ENCODE results near the gene ITPR1. TPM values are rescaled to one million over a fixed set of nuclear protein-coding genes. Genes with fewer than 3 reads are reported as not detected.

ITPR1 gene
- total and polyA plus RNA-seq, 2 experiments from 2014 or later = 1.4 to 2.5 TPM

- in situ Hi-C loops (cut with MboI) = no loop called here
- no peak for TF ChIP-seq EZH2phosphoT487 (IDR thresholded peaks at IDR 0.05; ENCODE audit: insufficient read depth, low read depth)
- TF ChIP-seq EZH2 (IDR thresholded peaks at IDR 0.05; ENCODE audit: insufficient read depth, poor library complexity, severe bottlenecking) = no peak
- H3K4me1 ChIP-seq (ENCODE audit: insufficient read depth) = no peaks in the 10 kb centered on the region
- H3K4me2 ChIP-seq (ENCODE audit: unreplicated experiment) = no peak overlapping the region
- no peaks in the 10 kb centered on the region for H3K79me2 ChIP-seq (ENCODE audit: insufficient read depth)
- H3K9me3 ChIP-seq (ENCODE audit: low read depth) = no peaks in the 10 kb centered on the region
- H3K27me3 ChIP-seq (replicated peaks; ENCODE audit: insufficient read depth) = no peaks in the 10 kb centered on the region; the same call in 1 of the 2 replicates
- H3K27ac ChIP-seq = no peak overlapping the region
- DNase-seq = no peak
- no peak overlapping the region for H2AFZ ChIP-seq
- H3F3A ChIP-seq (ENCODE audit: insufficient read depth) = no peaks in the 10 kb centered on the region
- no peaks in the 10 kb centered on the region for H3K9me2 ChIP-seq (ENCODE audit: insufficient read depth)
- H3K9ac ChIP-seq = no peak overlapping the region
- no peaks in the 10 kb centered on the region for H4K20me1 ChIP-seq (ENCODE audit: insufficient read depth)
- whole genome bisulfite sequencing, 2 experiments (ENCODE audit: low coverage in 1 of 2, low lambda C conversion rate in 2 of 2, missing lambda C conversion rate in 2 of 2) = 62 to 66% methylated on average over 3 of the region's 3 CpGs
- no peak overlapping the region for H3K4me3 ChIP-seq
- no peaks in the 10 kb centered on the region for H3K36me3 ChIP-seq (ENCODE audit: low read depth)
Measured at GRCh38 chr3:4581124-4581424, 87.9 kb downstream of the ITPR1 start.

GRCh38 chr3:4581498-4581897, 88.3 kb downstream of the ITPR1 start:
- H3F3A ChIP-seq (ENCODE audit: insufficient read depth) = no peaks in the 10 kb centered on the region
- TF ChIP-seq EZH2phosphoT487 (IDR thresholded peaks at IDR 0.05; ENCODE audit: insufficient read depth, low read depth) (no peak), EZH2 (IDR thresholded peaks at IDR 0.05; ENCODE audit: insufficient read depth, poor library complexity, severe bottlenecking) (no peak)
- no peaks in the 10 kb centered on the region for H3K9me2 ChIP-seq (ENCODE audit: insufficient read depth)
- 36 to 39% methylated on average over 2 of the region's 2 CpGs for WGBS, 2 experiments (ENCODE audit: low coverage in 1 of 2, low lambda C conversion rate in 2 of 2, missing lambda C conversion rate in 2 of 2)
- no peaks in the 10 kb centered on the region for H3K9me3 ChIP-seq (ENCODE audit: low read depth)
- no peaks in the 10 kb centered on the region for H4K20me1 ChIP-seq (ENCODE audit: insufficient read depth)
- no peaks in the 10 kb centered on the region for H3K4me1 ChIP-seq (ENCODE audit: insufficient read depth)
- H3K9ac ChIP-seq = no peak overlapping the region
- in situ Hi-C loops (cut with MboI) = no loop called here
- no peak overlapping the region for H3K27ac ChIP-seq
- H3K27me3 ChIP-seq (replicated peaks; ENCODE audit: insufficient read depth) = no peaks in the 10 kb centered on the region; the same call in 1 of the 2 replicates
- no peak overlapping the region for H3K4me3 ChIP-seq
- no peak for DNase-seq
- H3K79me2 ChIP-seq (ENCODE audit: insufficient read depth) = no peaks in the 10 kb centered on the region
- no peaks in the 10 kb centered on the region for H3K36me3 ChIP-seq (ENCODE audit: low read depth)
- H2AFZ ChIP-seq = no peak overlapping the region
- no peak overlapping the region for H3K4me2 ChIP-seq (ENCODE audit: unreplicated experiment)

GRCh38 chr3:4581920-4582611, 88.9 kb downstream of the ITPR1 start:
- TF ChIP-seq EZH2 (IDR thresholded peaks at IDR 0.05; ENCODE audit: insufficient read depth, poor library complexity, severe bottlenecking) = no peak
- no peak for TF ChIP-seq EZH2phosphoT487 (IDR thresholded peaks at IDR 0.05; ENCODE audit: insufficient read depth, low read depth)
- Histone ChIP-seq H3K79me2 (ENCODE audit: insufficient read depth) (no peaks in the 10 kb centered on the region), H3K27ac (no peak overlapping the region), H3K4me2 (ENCODE audit: unreplicated experiment) (no peak overlapping the region), H3K27me3 (replicated peaks; ENCODE audit: insufficient read depth) (no peaks in the 10 kb centered on the region; the same call in 1 of the 2 replicates), H3K9me3 (ENCODE audit: low read depth) (no peaks in the 10 kb centered on the region), H2AFZ (no peak overlapping the region), H3F3A (ENCODE audit: insufficient read depth) (no peaks in the 10 kb centered on the region), H3K36me3 (ENCODE audit: low read depth) (no peaks in the 10 kb centered on the region), H3K4me1 (ENCODE audit: insufficient read depth) (no peaks in the 10 kb centered on the region), H3K9me2 (ENCODE audit: insufficient read depth) (no peaks in the 10 kb centered on the region), H3K9ac (no peak overlapping the region), H3K4me3 (no peak overlapping the region), H4K20me1 (ENCODE audit: insufficient read depth) (no peaks in the 10 kb centered on the region)
- in situ Hi-C loops (cut with MboI) = no loop called here
- WGBS, 2 experiments (ENCODE audit: low coverage in 1 of 2, low lambda C conversion rate in 2 of 2, missing lambda C conversion rate in 2 of 2) = 74 to 76% methylated on average over 12 of the region's 12 CpGs
- no peak for DNase-seq

GRCh38 chr3:4582624-4583023, 89.5 kb downstream of the ITPR1 start:
- H3K27ac ChIP-seq = no peak overlapping the region
- H3K36me3 ChIP-seq (ENCODE audit: low read depth) = no peaks in the 10 kb centered on the region
- H3K4me2 ChIP-seq (ENCODE audit: unreplicated experiment) = no peak overlapping the region
- 43 to 46% methylated on average over 3 of the region's 3 CpGs for WGBS, 2 experiments (ENCODE audit: low coverage in 1 of 2, low lambda C conversion rate in 2 of 2, missing lambda C conversion rate in 2 of 2)
- no peaks in the 10 kb centered on the region for H3K79me2 ChIP-seq (ENCODE audit: insufficient read depth)
- TF ChIP-seq EZH2phosphoT487 (IDR thresholded peaks at IDR 0.05; ENCODE audit: insufficient read depth, low read depth) (no peak), EZH2 (IDR thresholded peaks at IDR 0.05; ENCODE audit: insufficient read depth, poor library complexity, severe bottlenecking) (no peak)
- H3F3A ChIP-seq (ENCODE audit: insufficient read depth) = 0 out of 2 replicates have a peak, but pooled peaks cover 2% of the 10 kb centered on the region
- no peak overlapping the region for H3K4me3 ChIP-seq
- in situ Hi-C loops (cut with MboI) = no loop called here
- no peaks in the 10 kb centered on the region; the same call in 1 of the 2 replicates for H3K27me3 ChIP-seq (replicated peaks; ENCODE audit: insufficient read depth)
- H4K20me1 ChIP-seq (ENCODE audit: insufficient read depth) = no peaks in the 10 kb centered on the region
- no peak overlapping the region for H3K9ac ChIP-seq
- no peaks in the 10 kb centered on the region for H3K4me1 ChIP-seq (ENCODE audit: insufficient read depth)
- H3K9me2 ChIP-seq (ENCODE audit: insufficient read depth) = no peaks in the 10 kb centered on the region
- H2AFZ ChIP-seq = no peak overlapping the region
- H3K9me3 ChIP-seq (ENCODE audit: low read depth) = no peaks in the 10 kb centered on the region
- DNase-seq = peak; percentile 4
